ENCODE data around the gene GTF2F1.
"Not testable (repeated sequence)": the region's sequence is repeated elsewhere in the genome, so short reads cannot be mapped to it uniquely, and the experiment has no call there.

The GTF2F1 gene

DNA sequence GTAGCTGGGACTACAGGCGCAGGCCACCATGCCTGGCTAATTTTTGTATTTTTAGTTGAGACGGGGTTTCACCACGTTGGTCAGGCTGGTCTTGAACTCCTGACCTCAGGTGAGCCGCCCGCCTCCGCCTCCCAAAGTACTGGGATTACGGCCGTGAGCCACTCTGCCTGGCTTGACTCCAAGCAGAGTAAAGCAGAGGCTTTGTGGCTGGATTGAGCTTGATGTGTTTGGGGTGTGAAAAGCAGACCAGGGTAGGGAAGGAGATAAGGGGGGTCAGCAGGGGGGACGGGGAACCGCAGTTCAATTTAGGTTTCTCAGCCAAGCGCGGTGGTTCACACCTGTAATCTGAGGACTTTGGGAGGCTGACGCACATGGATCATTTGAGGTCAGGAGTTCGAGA, 35.8 kb downstream of the GTF2F1 start:
- Histone ChIP-seq H3K79me2 (ENCODE audit: low read length) (peaks cover 6% of the 10 kb centered on the region), H2AFZ (ENCODE audit: low read depth, low read length) (no peak overlapping the region), H3K4me3 (ENCODE audit: low read length) (no peak overlapping the region), H3K9ac (ENCODE audit: low read length) (no peak overlapping the region), H4K20me1 (ENCODE audit: insufficient read depth, low read length) (no peaks in the 10 kb centered on the region), H3K4me1 (ENCODE audit: low read length) (peaks cover 8% of the 10 kb centered on the region), H3K27me3 (ENCODE audit: low read depth, low read length) (no peaks in the 10 kb centered on the region), H3K36me3 (replicated peaks; ENCODE audit: low read depth, low read length) (no peaks in the 10 kb centered on the region), H3K9me3 (ENCODE audit: insufficient read depth, low read length) (no peaks in the 10 kb centered on the region), H3K4me2 (ENCODE audit: low read length) (no peak overlapping the region), H3K27ac (ENCODE audit: low read length) (no peak overlapping the region)
- TF ChIP-seq, protein P1, sequence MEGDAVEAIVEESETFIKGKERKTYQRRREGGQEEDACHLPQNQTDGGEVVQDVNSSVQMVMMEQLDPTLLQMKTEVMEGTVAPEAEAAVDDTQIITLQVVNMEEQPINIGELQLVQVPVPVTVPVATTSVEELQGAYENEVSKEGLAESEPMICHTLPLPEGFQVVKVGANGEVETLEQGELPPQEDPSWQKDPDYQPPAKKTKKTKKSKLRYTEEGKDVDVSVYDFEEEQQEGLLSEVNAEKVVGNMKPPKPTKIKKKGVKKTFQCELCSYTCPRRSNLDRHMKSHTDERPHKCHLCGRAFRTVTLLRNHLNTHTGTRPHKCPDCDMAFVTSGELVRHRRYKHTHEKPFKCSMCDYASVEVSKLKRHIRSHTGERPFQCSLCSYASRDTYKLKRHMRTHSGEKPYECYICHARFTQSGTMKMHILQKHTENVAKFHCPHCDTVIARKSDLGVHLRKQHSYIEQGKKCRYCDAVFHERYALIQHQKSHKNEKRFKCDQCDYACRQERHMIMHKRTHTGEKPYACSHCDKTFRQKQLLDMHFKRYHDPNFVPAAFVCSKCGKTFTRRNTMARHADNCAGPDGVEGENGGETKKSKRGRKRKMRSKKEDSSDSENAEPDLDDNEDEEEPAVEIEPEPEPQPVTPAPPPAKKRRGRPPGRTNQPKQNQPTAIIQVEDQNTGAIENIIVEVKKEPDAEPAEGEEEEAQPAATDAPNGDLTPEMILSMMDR (IDR thresholded peaks at IDR 0.05; ENCODE audit: low read depth, low read length), result no peak

DNA sequence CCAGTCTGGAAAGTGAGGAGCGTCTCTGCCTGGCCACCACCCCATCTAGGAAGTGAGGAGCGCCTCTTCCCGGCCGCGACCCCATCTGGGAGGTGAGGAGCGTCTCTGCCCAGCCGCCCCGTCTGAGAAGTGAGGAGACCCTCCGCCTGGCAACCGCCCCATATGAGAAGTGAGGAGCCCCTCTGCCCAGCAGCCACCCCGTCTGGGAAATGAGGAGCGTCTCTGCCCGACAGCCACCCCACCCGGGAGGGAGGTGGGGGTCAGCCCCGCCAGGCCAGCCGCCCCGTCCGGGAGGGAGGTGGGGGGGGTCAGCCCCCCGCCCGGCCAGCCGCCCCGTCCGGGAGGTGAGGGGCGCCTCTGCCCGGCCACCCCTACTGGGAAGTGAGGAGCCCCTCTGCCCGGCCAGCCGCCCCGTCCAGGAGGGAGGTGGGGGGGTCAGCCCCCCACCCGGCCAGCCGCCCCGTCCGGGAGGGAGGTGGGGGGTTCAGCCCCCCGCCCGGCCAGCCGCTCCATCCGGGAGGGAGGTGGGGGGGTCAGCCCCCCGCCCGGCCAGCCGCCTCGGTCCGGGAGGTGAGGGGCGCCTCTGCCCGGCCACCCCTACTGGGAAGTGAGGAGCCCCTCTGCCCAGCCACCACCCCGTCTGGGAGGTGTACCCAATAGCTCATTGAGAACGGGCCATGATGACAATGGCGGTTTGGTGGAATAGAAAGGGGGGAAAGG, 37.5 kb downstream of the GTF2F1 start:
- not testable (repeated sequence) for H3K79me2 ChIP-seq (ENCODE audit: low read length); H4K20me1 ChIP-seq (ENCODE audit: insufficient read depth, low read length); H3K4me3 ChIP-seq (ENCODE audit: low read length); H3K4me1 ChIP-seq (ENCODE audit: low read length); H2AFZ ChIP-seq (ENCODE audit: low read depth, low read length); H3K9ac ChIP-seq (ENCODE audit: low read length); H3K36me3 ChIP-seq (replicated peaks; ENCODE audit: low read depth, low read length); H3K4me2 ChIP-seq (ENCODE audit: low read length); H3K9me3 ChIP-seq (ENCODE audit: insufficient read depth, low read length); H3K27ac ChIP-seq (ENCODE audit: low read length); H3K27me3 ChIP-seq (ENCODE audit: low read depth, low read length)

DNA sequence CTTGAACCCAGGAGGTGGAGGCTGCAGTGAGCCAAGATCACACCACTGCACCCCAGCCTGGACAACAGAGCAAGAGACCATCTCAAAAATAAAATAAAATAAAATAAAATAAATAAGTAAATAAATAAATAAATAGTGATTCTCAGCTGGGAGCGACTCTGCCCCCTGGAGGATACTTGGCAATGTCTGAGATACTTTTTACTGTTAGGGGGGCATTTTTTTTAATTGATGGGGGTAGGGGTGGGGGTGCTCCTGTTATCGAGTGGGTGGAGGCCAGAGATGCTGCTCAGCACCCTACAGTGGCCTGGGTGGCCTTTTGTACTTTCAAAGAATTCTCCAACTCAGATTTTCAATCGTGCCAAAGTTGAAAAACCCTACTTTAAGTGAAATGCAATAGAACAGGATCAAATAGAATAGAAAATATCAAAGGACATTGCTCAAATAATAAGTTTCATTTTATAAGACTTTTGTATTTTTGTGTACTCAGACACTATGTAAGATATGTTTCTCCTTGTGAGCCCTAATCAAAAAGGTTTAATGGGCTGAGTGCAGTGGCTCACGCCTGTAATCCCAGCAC, 38.8 kb downstream of the GTF2F1 start:
- Histone ChIP-seq H2AFZ (ENCODE audit: low read depth, low read length) (no peak overlapping the region), H3K27me3 (ENCODE audit: low read depth, low read length) (no peaks in the 10 kb centered on the region), H3K9me3 (ENCODE audit: insufficient read depth, low read length) (no peaks in the 10 kb centered on the region), H3K9ac (ENCODE audit: low read length) (no peak overlapping the region), H3K36me3 (replicated peaks; ENCODE audit: low read depth, low read length) (no peaks in the 10 kb centered on the region), H4K20me1 (ENCODE audit: insufficient read depth, low read length) (no peaks in the 10 kb centered on the region), H3K79me2 (ENCODE audit: low read length) (no peaks in the 10 kb centered on the region), H3K4me1 (ENCODE audit: low read length) (peaks cover 3% of the 10 kb centered on the region), H3K4me2 (ENCODE audit: low read length) (no peak overlapping the region), H3K4me3 (ENCODE audit: low read length) (no peak overlapping the region), H3K27ac (ENCODE audit: low read length) (no peak overlapping the region)
- no peak for TF ChIP-seq EZH2phosphoT487 (IDR thresholded peaks at IDR 0.05; ENCODE audit: low read depth)
- TF ChIP-seq, protein P1 (IDR thresholded peaks at IDR 0.05; ENCODE audit: low read depth, low read length), result peak; percentile 35; the same call in 1 of the 2 replicates

DNA sequence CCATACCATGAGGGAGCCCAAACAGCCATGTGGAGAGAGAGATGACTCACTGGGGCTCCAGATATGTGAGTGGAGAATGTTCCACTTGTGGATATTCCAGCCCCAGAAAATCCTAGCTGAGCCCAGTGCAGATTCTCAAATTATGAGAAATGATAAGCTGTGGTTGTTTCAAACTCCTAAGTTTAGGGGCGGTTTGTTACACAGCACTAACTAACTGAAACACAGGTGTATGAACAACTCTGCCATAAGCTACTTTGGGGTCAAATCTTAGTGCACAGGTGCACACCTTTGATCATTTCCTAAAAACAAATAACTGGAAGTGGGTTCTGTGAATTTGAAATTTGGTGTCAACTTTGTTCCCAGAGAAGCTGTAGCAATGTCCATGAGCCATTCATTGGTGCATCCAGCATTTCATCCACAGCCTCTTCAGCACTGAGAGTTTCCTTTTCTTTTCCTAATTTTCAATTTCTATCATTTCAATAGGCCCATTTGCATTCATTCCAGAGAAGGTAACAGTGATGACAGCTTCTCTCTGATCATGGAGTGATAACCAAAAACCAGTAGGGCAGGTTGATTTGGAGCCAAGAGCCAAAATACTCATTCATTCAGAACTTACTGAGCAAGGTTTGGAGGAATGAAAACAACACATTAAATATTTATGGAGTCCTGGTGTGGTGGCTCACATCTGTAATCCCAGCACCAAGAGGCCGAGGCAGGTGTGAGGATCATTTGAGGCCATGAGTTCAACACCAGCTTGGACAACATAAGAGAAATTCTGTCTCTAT, 40.4 kb downstream of the GTF2F1 start:
- Histone ChIP-seq H3K9me3 (ENCODE audit: insufficient read depth, low read length) (no peaks in the 10 kb centered on the region), H3K27ac (ENCODE audit: low read length) (no peak overlapping the region), H3K27me3 (ENCODE audit: low read depth, low read length) (no peaks in the 10 kb centered on the region), H3K36me3 (replicated peaks; ENCODE audit: low read depth, low read length) (no peaks in the 10 kb centered on the region), H2AFZ (ENCODE audit: low read depth, low read length) (no peak overlapping the region), H3K79me2 (ENCODE audit: low read length) (no peaks in the 10 kb centered on the region), H3K4me3 (ENCODE audit: low read length) (no peak overlapping the region), H3K4me2 (ENCODE audit: low read length) (no peak overlapping the region), H3K9ac (ENCODE audit: low read length) (no peak overlapping the region), H3K4me1 (ENCODE audit: low read length) (no peaks in the 10 kb centered on the region), H4K20me1 (ENCODE audit: insufficient read depth, low read length) (no peaks in the 10 kb centered on the region)
- TF ChIP-seq, protein P1 (IDR thresholded peaks at IDR 0.05; ENCODE audit: low read depth, low read length), result no peak
- no peak for TF ChIP-seq EZH2phosphoT487 (IDR thresholded peaks at IDR 0.05; ENCODE audit: low read depth)
